HG02840 (cell line): ENCODE results near the gene PAIP1.
A peak's percentile ranks its signal among the peaks of the same experiment; 100 is the strongest.
"Not testable (repeated sequence)": the region's sequence is repeated elsewhere in the genome, so short reads cannot be mapped to it uniquely, and the experiment has no call there.

Experiments used
- ATAC-seq: cut with Tn5 transposase; IDR thresholded peaks from one replicate; pipeline ENCODE4 v1.9.1; 2021; ENCODE audit warnings: mild to moderate bottlenecking, moderate library complexity, moderate number of reproducible peaks; ENCODE audit not compliant: unreplicated experiment, low FRiP score

Gene PAIP1

DNA sequence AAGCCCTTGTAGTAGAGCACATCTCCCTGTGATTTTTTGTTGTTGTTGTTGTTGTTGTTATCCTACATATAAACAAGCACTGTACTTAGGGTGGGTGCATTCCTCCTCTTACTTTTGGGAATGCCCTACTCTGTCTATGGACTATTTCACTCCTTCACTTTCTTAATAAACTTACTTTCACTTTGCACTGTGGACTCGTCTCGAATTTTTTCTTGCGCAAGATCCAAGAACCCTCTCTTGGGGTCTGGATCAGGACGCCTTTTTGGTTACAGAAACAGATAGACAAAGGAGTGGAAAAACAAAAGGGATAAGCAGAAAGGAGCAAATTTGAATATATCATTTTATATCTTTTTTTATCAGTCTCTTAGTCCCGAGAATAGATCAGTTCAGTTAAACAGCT is 14.4 kb upstream of the PAIP1 start:
- ATAC-seq, result no peak

GRCh38 chr5:43570450-43571158 is 13.7 kb upstream of the PAIP1 start:
- no peak for ATAC-seq

DNA sequence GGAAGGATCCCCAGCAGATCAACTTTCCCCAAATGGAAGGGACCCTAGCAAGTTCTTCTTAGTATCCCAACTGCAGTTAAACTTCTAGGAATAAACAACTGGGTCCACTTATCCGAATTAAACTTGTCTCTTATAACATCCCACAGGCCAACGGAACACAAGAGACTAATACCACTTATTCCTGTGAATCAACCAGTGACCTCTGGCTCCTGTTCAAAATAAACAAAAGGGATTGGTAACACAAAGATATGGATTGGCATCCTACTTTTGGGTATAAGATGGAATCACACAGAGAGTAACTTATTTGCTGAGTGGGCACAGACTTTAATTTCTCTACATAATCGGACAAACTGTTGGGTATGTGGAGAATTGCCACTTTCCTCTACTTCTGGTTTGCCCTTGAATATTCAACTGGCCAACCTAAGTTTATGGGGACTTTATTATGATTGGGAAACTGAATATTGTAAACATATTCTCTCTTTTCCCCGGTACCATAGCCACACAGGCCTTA is 12.4 kb upstream of the PAIP1 start:
- no peak for ATAC-seq

DNA sequence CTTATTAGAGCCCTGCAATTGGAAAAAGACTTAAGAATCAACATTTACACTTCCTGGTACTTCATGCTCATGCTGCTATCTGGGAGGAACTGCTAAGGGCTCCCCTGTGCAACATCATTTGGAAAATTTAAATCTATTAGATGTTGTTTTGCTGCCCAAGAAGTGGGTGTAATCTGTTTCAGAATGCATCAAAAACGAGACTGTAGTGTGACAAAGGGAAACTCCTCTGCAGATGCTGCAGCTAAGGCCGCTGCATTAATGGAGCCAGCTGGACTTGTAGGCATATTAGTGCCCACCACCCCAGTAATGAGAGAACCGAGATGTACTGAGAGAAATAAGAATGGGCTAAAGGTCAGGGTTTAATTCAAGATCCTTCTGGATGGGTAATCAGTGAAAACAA is 11.1 kb upstream of the PAIP1 start:
- ATAC-seq, result no peak

DNA sequence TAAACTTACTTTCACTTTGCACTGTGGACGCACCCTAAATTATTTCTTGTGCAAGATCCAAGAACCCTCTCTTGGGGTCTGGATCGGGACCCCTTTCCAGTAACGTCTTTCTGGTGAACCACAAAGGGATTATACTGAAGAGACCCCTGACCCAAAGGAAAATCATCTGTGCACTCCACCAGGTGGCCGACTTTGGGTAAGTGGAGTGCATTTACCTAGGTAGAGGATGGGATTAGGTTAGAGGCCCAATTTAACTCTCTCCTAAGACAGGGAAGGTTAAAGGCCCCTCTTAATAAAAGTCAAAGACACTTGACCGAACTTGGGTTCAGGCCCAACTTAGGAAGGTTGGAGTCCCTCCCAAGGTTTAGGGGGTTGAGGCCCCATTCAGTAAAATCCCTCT is 8.2 kb upstream of the PAIP1 start:
- ATAC-seq, result no peak

- ATAC-seq, result no peak
These were observed 7.5 kb upstream of the PAIP1 start for GRCh38 chr5:43564289-43564850.

GRCh38 chr5:43563321-43563720 is 6.4 kb upstream of the PAIP1 start:
- no peak for ATAC-seq

DNA sequence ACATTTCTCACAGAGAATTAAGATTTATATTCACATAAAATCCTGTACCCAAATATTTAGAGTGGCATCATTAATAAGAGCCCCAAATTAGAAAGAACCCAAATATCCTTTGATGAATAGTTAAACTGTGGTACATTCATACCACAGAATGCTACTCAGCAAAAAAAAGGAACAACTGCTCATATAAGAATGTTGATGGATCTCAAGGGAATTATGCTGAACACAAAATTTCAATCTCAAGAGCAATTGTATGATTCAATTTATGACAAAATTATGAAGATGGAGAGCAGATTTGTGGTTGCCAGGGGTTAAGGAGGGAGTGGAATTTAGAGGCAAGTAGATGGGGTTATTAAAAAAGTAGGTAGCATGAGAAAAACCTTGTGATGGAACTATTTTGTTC is 4.5 kb upstream of the PAIP1 start:
- ATAC-seq, result no peak

GRCh38 chr5:43560128-43560527 is 3.3 kb upstream of the PAIP1 start:
- ATAC-seq, result no peak

DNA sequence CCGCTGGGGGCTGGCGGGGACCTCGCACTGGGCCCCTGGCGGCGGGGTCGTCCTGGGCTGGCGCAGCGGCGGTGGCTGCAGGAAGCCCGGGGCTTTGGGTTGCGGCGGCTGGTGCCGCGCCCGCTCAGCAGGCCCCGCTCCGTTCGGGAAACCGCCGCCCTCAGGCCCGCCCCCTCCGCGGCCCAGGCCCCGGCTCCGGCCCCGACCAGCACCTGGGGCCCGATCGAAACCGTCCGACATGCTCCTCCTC is 345 bp downstream of the PAIP1 start:
- peak; percentile 87 for ATAC-seq

DNA sequence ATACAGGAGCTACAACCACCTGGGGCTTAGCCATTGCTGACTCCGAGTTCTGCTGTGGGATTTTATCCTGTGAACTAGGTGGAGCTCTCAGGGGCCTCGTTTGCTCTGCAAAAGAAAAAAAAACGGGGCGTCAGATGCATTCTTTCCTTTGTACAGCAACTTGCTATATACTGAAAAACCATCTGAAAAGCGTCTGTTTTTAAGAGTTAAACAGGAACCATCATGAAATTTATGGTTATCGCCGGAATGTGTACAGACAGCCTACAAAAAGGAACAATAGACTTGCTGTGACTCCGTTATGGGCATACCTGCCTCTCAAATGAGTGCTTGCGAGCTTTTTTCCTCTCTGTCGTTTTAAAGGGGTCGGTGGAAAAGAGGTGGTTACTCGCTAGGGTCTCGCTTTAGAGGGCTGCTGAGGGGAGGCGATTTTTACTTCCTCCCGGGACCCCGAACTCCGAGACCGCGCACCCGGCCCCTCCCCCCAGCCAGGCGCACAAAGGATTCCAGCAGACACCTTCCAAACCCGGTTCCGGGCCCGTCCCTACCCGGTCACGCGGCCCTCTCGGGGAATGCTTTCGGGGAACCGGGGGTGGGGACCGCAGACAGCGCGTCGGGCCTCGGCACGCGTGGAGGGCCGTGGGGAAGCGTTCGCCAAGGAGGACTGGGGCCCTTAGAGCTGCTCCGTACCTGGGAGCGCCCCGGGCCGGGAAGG is 826 bp downstream of the PAIP1 start:
- peak; percentile 26 for ATAC-seq

DNA sequence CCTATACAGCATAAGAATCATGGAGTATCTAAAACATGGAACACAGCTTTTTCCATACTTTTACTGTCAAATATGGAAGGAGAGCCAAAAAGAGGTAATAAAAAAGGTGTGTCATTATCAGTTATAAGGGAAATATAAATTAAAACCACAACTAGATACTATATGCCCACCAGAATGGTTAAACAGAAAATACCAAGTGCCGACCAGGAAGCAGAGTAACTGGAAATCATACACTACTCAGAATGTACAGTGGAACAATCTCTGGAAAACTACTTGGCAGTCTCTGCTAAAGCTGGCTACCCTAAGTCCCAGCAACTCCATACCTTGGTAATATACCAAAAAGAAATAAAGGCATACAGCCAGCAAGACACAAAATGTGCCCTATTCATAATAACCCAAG is 2.4 kb downstream of the PAIP1 start:
- ATAC-seq, result no peak

GRCh38 chr5:43553381-43553780 is 3.5 kb downstream of the PAIP1 start:
- no peak for ATAC-seq

DNA sequence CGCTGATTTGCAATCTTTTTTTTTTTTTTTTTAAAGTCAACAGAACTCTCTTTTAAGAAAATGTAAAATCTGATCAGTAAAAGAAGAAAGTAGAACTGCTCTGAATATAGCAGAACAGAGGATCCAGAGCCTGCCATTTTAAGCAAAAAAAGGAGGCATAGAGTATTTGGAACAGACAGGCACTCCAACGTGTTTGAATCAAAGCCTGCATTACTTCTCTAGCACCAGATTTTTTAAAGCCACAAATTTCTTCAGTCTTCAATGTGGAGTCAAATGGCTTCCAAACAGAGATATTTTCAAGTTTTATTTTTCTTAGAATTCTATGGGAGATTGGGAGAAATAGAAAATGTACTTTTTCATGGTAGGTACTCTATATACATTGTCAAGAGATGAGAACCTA is 5.1 kb downstream of the PAIP1 start:
- no peak for ATAC-seq

GRCh38 chr5:43549272-43549671 is 7.6 kb downstream of the PAIP1 start:
- ATAC-seq, result not testable (repeated sequence)

GRCh38 chr5:43548358-43548757 is 8.5 kb downstream of the PAIP1 start:
- no peak for ATAC-seq

DNA sequence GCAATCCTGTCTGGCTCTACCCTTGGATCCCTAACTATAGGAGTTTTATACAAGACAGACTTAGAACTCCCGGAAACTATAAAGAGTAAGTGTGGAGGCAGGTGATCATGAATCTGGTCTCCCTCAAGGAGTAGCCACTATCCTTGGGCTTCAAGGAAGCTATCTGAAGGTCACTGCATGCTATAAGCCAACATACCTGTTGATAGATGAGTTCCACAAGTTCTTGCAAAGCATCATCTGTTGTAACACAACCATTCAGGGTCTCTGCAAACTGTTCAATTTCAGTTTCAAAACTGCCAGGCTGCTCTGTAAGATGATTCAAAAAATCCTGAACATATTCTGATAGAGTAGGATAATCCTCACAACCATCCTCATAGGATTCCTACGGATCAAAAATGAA is 9.3 kb downstream of the PAIP1 start:
- ATAC-seq, result no peak

DNA sequence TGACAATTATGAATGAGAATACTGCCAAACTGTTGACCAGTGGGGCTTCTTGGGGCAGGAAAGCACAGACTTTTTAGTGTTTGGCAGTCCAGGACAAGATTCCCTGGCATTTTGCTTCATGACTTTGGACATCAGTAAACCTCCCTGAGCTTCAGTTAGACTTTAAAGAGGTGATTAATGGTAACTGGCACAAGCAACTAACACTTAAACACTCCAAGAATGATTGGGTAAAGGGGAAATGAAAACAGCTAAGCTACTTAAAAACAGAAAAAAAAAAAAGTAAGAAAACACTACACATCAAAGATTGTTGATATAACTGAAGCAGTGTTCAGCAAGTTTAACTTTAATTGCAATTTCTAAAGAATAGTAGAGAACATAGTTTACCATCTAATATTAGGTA is 13.4 kb downstream of the PAIP1 start:
- ATAC-seq, result no peak

DNA sequence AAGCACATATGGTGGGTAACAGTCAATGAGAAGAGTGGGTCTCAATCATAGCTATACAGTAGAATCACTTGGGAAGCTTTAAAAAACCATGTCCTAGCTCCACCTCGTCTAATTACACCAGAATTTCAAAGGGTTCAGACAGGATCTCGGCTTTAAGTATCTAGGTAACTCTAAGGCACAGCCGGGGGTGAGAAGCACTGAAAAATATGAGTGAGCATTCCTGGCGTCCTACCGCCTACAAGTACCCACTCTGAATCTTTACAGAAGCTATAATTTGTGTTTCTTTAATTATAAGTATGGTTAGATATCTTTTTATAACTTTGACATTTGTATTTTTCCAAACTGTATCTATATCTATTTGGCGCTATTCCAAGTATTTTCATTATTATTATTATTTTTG is 16.1 kb downstream of the PAIP1 start:
- no peak for ATAC-seq

DNA sequence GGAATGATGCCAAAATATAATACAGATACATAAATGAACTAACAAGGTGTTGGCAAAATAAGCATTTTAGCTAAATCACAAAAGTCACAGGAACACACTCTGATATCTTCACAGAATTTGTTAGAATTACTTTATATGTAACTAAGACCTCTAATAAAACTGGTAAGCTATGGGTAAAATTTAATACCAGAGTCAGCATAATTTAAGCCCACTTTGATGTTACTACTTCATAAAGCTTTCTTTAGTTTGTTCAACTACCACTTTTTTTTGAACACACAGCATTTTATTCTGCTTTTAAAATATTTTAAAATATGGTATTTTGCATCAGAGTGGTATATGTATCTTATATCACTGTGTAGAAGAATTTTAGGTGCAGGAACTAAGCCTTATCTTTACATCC is 19.9 kb downstream of the PAIP1 start:
- ATAC-seq, result no peak

DNA sequence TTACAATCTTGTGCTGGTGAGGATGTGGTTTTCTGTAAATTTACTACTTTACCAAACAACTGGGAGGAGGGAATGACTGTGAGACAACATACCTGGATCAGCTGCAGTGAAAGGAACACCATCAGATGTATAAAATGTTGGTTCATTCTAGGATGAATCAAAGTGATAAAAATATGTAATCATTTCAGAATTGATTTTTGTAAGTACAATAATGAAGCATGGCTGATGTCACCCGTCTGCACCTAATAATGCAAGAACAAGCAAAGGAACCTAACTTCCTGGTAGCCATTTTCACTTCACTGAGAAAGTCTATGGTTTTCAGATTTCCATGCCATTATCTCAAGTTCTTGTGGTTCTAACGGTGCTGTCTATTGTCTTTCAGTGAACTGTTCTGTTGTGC is 23.2 kb downstream of the PAIP1 start:
- ATAC-seq, result no peak

DNA sequence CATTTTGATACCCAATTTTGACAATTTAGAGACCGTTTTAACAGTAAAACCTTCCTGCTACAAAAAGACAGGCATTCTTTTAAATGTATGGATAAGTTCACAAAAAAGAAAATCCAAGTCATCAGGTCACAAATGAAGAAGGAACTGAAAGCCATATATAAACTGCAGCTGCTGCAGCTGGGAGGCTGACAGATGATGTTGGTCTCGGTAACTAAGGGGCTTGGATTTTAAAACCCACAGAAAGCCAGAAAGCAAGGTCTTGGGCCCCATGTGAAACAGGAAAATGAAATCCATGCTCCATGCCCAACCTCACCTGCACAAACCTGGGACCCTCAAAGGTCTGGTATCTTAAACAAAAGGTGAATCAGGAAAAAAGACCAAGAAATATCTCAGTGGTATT is 26.2 kb downstream of the PAIP1 start:
- no peak for ATAC-seq
